ENCODE measurements around the gene CDH4. TPM values are rescaled to one million over a fixed set of nuclear protein-coding genes. Genes with fewer than 3 reads are reported as not detected.

CDH4 gene
- polyA plus RNA-seq, 1 donor (not counting 4 experiments of a cell fraction or from before 2014, with no cell fraction given): 2.2 TPM

DNA sequence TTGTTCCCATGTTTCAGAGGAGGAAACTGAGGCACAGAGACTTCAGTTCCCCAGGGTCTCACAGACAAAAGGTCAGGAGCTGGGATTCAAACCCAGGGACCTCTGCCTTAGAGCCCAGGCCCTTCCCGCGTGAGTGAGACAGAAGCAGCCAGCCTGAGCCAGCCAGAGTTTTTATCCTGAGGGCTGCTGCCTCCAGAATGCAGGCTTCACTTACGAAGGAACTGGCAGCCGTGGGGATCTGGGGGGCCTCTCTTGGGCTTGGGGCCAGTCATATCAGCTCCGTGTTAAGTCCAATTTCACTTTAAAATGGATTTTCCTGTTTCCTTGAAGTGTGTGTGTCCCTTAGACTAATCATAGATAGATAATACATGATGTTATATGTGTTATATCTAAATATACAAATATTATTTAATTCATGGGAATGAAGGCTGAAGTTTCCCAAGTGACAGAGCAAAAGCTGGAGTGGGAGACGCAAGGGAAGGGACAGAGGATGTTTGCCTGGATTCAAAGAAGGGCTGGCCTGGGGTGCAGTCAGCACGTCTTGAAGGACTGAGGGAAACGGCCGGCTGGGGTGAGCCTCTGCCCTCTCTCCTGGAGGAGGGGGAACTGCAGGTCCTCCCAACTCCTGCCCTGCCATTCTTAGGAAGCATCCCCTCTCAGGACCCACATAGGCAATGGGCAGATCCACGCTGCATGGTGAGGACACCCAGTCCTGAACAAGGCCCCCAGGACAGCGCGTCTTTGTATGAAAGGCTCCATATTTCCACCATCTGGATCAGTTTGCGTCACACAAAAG, 320.1 kb downstream of the CDH4 start:
- Histone ChIP-seq H3K79me2 (ENCODE audit: control insufficient read depth, insufficient read depth, low read length) (no peaks in the 10 kb centered on the region), H3K9ac (ENCODE audit: control insufficient read depth, extremely low read depth, insufficient read depth, low read length) (no peak overlapping the region), H3K27me3 (ENCODE audit: control insufficient read depth, extremely low read depth, insufficient read depth, low read length) (no peaks in the 10 kb centered on the region), H3K4me1 (ENCODE audit: control insufficient read depth, extremely low read depth, insufficient read depth, low read length) (no peaks in the 10 kb centered on the region), H3K9me3 (ENCODE audit: control insufficient read depth, low read depth, low read length) (no peaks in the 10 kb centered on the region), H3K4me2 (ENCODE audit: control insufficient read depth, extremely low read depth, insufficient read depth, low read depth, low read length) (no peak overlapping the region), H3K9me1 (ENCODE audit: control insufficient read depth, extremely low read depth, insufficient read depth, low read length) (no peaks in the 10 kb centered on the region), H2AFZ (ENCODE audit: control insufficient read depth, low read length) (no peak overlapping the region), H3K36me3 (ENCODE audit: control insufficient read depth in 2 of 2, extremely low read depth in 1 of 2, insufficient read depth in 2 of 2, low read length in 2 of 2) (no peaks in the 10 kb centered on the region), H3K4me3 (ENCODE audit: control insufficient read depth in 2 of 3, extremely low read depth in 1 of 3, insufficient read depth in 2 of 3, low read depth in 1 of 3, low read length in 3 of 3) (no peak overlapping the region), H3K27ac (ENCODE audit: control insufficient read depth, insufficient read depth, low read length) (no peak overlapping the region), H4K20me1 (ENCODE audit: control insufficient read depth, extremely low read depth, insufficient read depth, low read length) (peaks cover 2% of the 10 kb centered on the region)
- no peak for TF ChIP-seq EZH2 (IDR thresholded peaks at IDR 0.05; ENCODE audit: low read length)
- TF ChIP-seq, protein P1, sequence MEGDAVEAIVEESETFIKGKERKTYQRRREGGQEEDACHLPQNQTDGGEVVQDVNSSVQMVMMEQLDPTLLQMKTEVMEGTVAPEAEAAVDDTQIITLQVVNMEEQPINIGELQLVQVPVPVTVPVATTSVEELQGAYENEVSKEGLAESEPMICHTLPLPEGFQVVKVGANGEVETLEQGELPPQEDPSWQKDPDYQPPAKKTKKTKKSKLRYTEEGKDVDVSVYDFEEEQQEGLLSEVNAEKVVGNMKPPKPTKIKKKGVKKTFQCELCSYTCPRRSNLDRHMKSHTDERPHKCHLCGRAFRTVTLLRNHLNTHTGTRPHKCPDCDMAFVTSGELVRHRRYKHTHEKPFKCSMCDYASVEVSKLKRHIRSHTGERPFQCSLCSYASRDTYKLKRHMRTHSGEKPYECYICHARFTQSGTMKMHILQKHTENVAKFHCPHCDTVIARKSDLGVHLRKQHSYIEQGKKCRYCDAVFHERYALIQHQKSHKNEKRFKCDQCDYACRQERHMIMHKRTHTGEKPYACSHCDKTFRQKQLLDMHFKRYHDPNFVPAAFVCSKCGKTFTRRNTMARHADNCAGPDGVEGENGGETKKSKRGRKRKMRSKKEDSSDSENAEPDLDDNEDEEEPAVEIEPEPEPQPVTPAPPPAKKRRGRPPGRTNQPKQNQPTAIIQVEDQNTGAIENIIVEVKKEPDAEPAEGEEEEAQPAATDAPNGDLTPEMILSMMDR (optimal IDR thresholded peaks at IDR 0.05 in 1 of 3, IDR thresholded peaks at IDR 0.05 in 1 of 3, conservative IDR thresholded peaks at IDR 0.05 in 1 of 3; ENCODE audit: extremely low read depth in 1 of 3, insufficient read depth in 2 of 3, low read length in 3 of 3): no peak
- no peak for FAIRE-seq
- dilution Hi-C loops (cut with MboI; ENCODE audit: extremely low pct_ligation_motif_present, low sequenced_read_pairs): no loop called here
- no peak for DNase-seq (ENCODE audit: low read depth, low spot score)

DNA sequence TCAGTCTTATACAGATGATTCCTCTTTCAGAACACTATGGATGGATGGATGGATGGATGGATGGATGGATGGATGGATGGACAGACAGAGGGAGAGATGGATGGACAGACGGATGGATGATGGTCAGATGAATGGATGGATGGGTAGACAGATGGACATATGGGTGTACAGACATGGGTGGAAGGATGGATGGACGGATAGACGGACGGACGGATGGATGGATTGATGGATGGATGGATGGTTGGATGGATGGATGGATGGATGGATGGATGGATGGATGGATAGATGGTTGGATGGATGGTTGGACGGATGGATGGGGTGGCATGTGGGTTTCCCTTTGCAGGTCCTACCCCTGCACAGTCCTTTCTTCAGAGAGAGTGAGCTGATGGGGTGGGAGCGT, 320.7 kb downstream of the CDH4 start:
- H3K9me1 ChIP-seq (ENCODE audit: control insufficient read depth, extremely low read depth, insufficient read depth, low read length): no peaks in the 10 kb centered on the region
- no peak for TF ChIP-seq EZH2 (IDR thresholded peaks at IDR 0.05; ENCODE audit: low read length)
- TF ChIP-seq, protein P1 (optimal IDR thresholded peaks at IDR 0.05 in 1 of 3, IDR thresholded peaks at IDR 0.05 in 1 of 3, conservative IDR thresholded peaks at IDR 0.05 in 1 of 3; ENCODE audit: extremely low read depth in 1 of 3, insufficient read depth in 2 of 3, low read length in 3 of 3): no peak
- no peaks in the 10 kb centered on the region for H3K9me3 ChIP-seq (ENCODE audit: control insufficient read depth, low read depth, low read length)
- H3K36me3 ChIP-seq (ENCODE audit: control insufficient read depth in 2 of 2, extremely low read depth in 1 of 2, insufficient read depth in 2 of 2, low read length in 2 of 2): no peaks in the 10 kb centered on the region
- H3K4me1 ChIP-seq (ENCODE audit: control insufficient read depth, extremely low read depth, insufficient read depth, low read length): no peaks in the 10 kb centered on the region
- no peaks in the 10 kb centered on the region for H3K79me2 ChIP-seq (ENCODE audit: control insufficient read depth, insufficient read depth, low read length)
- peaks cover 2% of the 10 kb centered on the region for H4K20me1 ChIP-seq (ENCODE audit: control insufficient read depth, extremely low read depth, insufficient read depth, low read length)
- no peak overlapping the region for H3K4me2 ChIP-seq (ENCODE audit: control insufficient read depth, extremely low read depth, insufficient read depth, low read depth, low read length)
- no peak overlapping the region for H3K27ac ChIP-seq (ENCODE audit: control insufficient read depth, insufficient read depth, low read length)
- dilution Hi-C loops (cut with MboI; ENCODE audit: extremely low pct_ligation_motif_present, low sequenced_read_pairs): no loop called here
- no peak overlapping the region for H3K9ac ChIP-seq (ENCODE audit: control insufficient read depth, extremely low read depth, insufficient read depth, low read length)
- no peak overlapping the region for H3K4me3 ChIP-seq (ENCODE audit: control insufficient read depth in 2 of 3, extremely low read depth in 1 of 3, insufficient read depth in 2 of 3, low read depth in 1 of 3, low read length in 3 of 3)
- H2AFZ ChIP-seq (ENCODE audit: control insufficient read depth, low read length): no peak overlapping the region
- no peaks in the 10 kb centered on the region for H3K27me3 ChIP-seq (ENCODE audit: control insufficient read depth, extremely low read depth, insufficient read depth, low read length)
- DNase-seq (ENCODE audit: low read depth, low spot score) (no peak), FAIRE-seq (no peak)

Measured in keratinocyte (primary cell).